Neural cell (in vitro differentiated cells): ENCODE results near the gene SMIM13.

ENCODE experiments used
- EP300 ChIP-seq: fragments of 450-650 bp; conservative IDR thresholded peaks from 2 replicates; pipeline ENCODE4 v1.6.1; 2014; ENCODE audit warnings: antibody characterized with exemption, mild to moderate bottlenecking, moderate library complexity; ENCODE audit not compliant: poor library complexity, severe bottlenecking
- EZH2 ChIP-seq: fragments of 200-600, 300-800 bp; shearing (Covaris generic), sonication (generic); IDR thresholded peaks from 2 replicates; pipeline ENCODE4 v1.6.1; 2014; ENCODE audit warnings: antibody characterized with exemption, low read length, borderline replicate concordance, mild to moderate bottlenecking; ENCODE audit not compliant: insufficient read depth, poor library complexity, severe bottlenecking
- POLR2AphosphoS5 ChIP-seq: IDR thresholded peaks from 2 replicates; pipeline ENCODE4 v1.6.1; 2012
- RAD21 ChIP-seq: fragments of 450-650 bp; conservative IDR thresholded peaks from 2 replicates; pipeline ENCODE4 v1.6.1; 2014; ENCODE audit warnings: antibody characterized with exemption, mild to moderate bottlenecking, moderate library complexity
- TAF1 ChIP-seq: IDR thresholded peaks from 2 replicates; pipeline ENCODE4 v1.6.1; 2012; ENCODE audit warnings: low read depth
- TF ChIP-seq, protein P1 (sequence below): fragments of 450-650 bp; IDR thresholded peaks from 2 replicates; pipeline ENCODE4 v1.5.1; 2014; ENCODE audit warnings: antibody characterized with exemption, mild to moderate bottlenecking, moderate library complexity; ENCODE audit not compliant: poor library complexity, severe bottlenecking

GRCh38 chr6:11187301-11187700, 93.7 kb downstream of the SMIM13 start:
- TF ChIP-seq, protein P1, sequence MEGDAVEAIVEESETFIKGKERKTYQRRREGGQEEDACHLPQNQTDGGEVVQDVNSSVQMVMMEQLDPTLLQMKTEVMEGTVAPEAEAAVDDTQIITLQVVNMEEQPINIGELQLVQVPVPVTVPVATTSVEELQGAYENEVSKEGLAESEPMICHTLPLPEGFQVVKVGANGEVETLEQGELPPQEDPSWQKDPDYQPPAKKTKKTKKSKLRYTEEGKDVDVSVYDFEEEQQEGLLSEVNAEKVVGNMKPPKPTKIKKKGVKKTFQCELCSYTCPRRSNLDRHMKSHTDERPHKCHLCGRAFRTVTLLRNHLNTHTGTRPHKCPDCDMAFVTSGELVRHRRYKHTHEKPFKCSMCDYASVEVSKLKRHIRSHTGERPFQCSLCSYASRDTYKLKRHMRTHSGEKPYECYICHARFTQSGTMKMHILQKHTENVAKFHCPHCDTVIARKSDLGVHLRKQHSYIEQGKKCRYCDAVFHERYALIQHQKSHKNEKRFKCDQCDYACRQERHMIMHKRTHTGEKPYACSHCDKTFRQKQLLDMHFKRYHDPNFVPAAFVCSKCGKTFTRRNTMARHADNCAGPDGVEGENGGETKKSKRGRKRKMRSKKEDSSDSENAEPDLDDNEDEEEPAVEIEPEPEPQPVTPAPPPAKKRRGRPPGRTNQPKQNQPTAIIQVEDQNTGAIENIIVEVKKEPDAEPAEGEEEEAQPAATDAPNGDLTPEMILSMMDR = no peak
- TF ChIP-seq EZH2 (no peak), RAD21 (no peak), EP300 (no peak), POLR2AphosphoS5 (no peak), TAF1 (no peak)
